IMR-90 (cell line): ENCODE measurements around the gene SIK1. TPM values are rescaled to one million over a fixed set of nuclear protein-coding genes. Genes with fewer than 3 reads are reported as not detected.

Experiments used
- ATAC-seq: fragments of 200-7000 bp; cut with Tn5 transposase; 2 replicates; pipeline ENCODE4 v1.9.1; 2020; ENCODE audit warnings: low read depth, mild to moderate bottlenecking, moderate library complexity
- BruUV-seq: library from RNA; stranded (reverse); fragments of 400-500 nt; replicated peaks from 2 replicates; lab custom pipeline; 2021; lab: Mats Ljungman, UMichigan
- CTCF ChIA-PET: fragments of 300-600 bp; formaldehyde crosslinking; extraction: SDS; loops from one replicate; lab custom pipeline; 2021; ENCODE audit warnings: antibody characterized with exemption; lab: Yijun Ruan, JAX
- POLR2A ChIA-PET: fragments of 300-600 bp; sonication (Branson Sonifier 250); formaldehyde crosslinking; loops from one replicate; lab custom pipeline; 2022; ENCODE audit warnings: antibody characterized with exemption; ENCODE audit not compliant: unreplicated experiment; lab: Charles Lee
- DNase-seq: peaks from one replicate; pipeline ENCODE4 v3.0.0; 2013
- H2AFZ ChIP-seq: replicated peaks from 2 replicates; pipeline ENCODE3; 2013; ENCODE audit warnings: low read length, mild to moderate bottlenecking; ENCODE audit not compliant: poor library complexity
- H2AK5ac ChIP-seq: 2 replicates; pipeline ENCODE4 v1.6.1; 2013; ENCODE audit warnings: low read depth, low read length, inconsistent platforms
- H2AK9ac ChIP-seq: replicated peaks from 2 replicates; pipeline ENCODE3; 2013; ENCODE audit warnings: mild to moderate bottlenecking, low read depth, low read length, moderate library complexity; ENCODE audit not compliant: poor library complexity
- H2BK120ac ChIP-seq: 2 replicates; pipeline ENCODE4 v1.6.1; 2013; ENCODE audit warnings: low read depth, low read length, inconsistent platforms
- H2BK15ac ChIP-seq: 3 replicates; pipeline ENCODE4 v1.6.1; 2013; ENCODE audit warnings: low read depth, low read length, inconsistent platforms
- H2BK20ac ChIP-seq: 2 replicates; pipeline ENCODE4 v1.6.1; 2013; ENCODE audit warnings: low read depth, mild to moderate bottlenecking, inconsistent platforms, low read length, moderate library complexity
- H2BK5ac ChIP-seq: 2 replicates; pipeline ENCODE4 v1.6.1; 2013; ENCODE audit warnings: mild to moderate bottlenecking, low read depth, low read length, inconsistent platforms; ENCODE audit not compliant: poor library complexity, severe bottlenecking
- H3K14ac ChIP-seq: replicated peaks from 2 replicates; pipeline ENCODE4 v1.6.1; 2013; ENCODE audit warnings: low read depth, low read length, inconsistent platforms
- H3K18ac ChIP-seq: 2 replicates; pipeline ENCODE4 v1.6.1; 2013; ENCODE audit warnings: low read depth, low read length, control low read depth
- H3K23ac ChIP-seq: 2 replicates; pipeline ENCODE4 v1.6.1; 2013; ENCODE audit warnings: low read depth, low read length, inconsistent platforms
- H3K27ac ChIP-seq: 2 replicates; pipeline ENCODE4 v1.5.1; 2013; ENCODE audit warnings: mild to moderate bottlenecking, control low read depth, low read length; ENCODE audit not compliant: insufficient read depth
- H3K27me3 ChIP-seq: 2 replicates; pipeline ENCODE4 v1.6.1; 2013; ENCODE audit warnings: low read length; ENCODE audit not compliant: control insufficient read depth, insufficient read depth
- H3K36me3 ChIP-seq: 2 replicates; pipeline ENCODE4 v1.6.1; 2013; ENCODE audit warnings: low read length, mixed read lengths; ENCODE audit not compliant: control insufficient read depth, insufficient read depth
- H3K4ac ChIP-seq: 2 replicates; pipeline ENCODE4 v1.6.1; 2013; ENCODE audit warnings: low read depth, low read length, inconsistent platforms
- H3K4me1 ChIP-seq: 2 replicates; pipeline ENCODE4 v1.6.1; 2013; ENCODE audit warnings: low read length, mixed read lengths; ENCODE audit not compliant: control insufficient read depth, insufficient read depth
- H3K4me2 ChIP-seq: 2 replicates; pipeline ENCODE4 v1.6.1; 2013; ENCODE audit warnings: low read depth, mild to moderate bottlenecking, control low read depth, low read length, moderate library complexity
- H3K4me3 ChIP-seq: 2 replicates; pipeline ENCODE4 v1.5.1; 2013; ENCODE audit warnings: low read depth, mild to moderate bottlenecking, control low read depth, low read length, moderate library complexity; ENCODE audit not compliant: insufficient read depth
- H3K56ac ChIP-seq: 2 replicates; pipeline ENCODE4 v1.6.1; 2013; ENCODE audit warnings: low read length, inconsistent platforms; ENCODE audit not compliant: insufficient read depth; ENCODE audit errors: extremely low read depth
- H3K79me1 ChIP-seq, 2 experiments: 2 replicates each; pipeline ENCODE4 v1.6.1; 2013; ENCODE audit warnings: low read length in 2 of 2, inconsistent platforms in 1 of 2, low read depth in 1 of 2
- H3K9ac ChIP-seq: 2 replicates; pipeline ENCODE4 v1.6.1; 2013; ENCODE audit warnings: low read depth, low read length, control low read depth
- H3K9me1 ChIP-seq: 2 replicates; pipeline ENCODE4 v1.6.1; 2013; ENCODE audit warnings: low read length, inconsistent platforms; ENCODE audit not compliant: insufficient read depth
- H3K9me3 ChIP-seq: 2 replicates; pipeline ENCODE4 v1.6.1; 2013; ENCODE audit warnings: low read length; ENCODE audit not compliant: control insufficient read depth, insufficient read depth
- H4K20me1 ChIP-seq: 2 replicates; pipeline ENCODE4 v1.6.1; 2013; ENCODE audit warnings: low read length, inconsistent platforms; ENCODE audit not compliant: insufficient read depth
- H4K5ac ChIP-seq: 2 replicates; pipeline ENCODE4 v1.6.1; 2013; ENCODE audit warnings: mild to moderate bottlenecking, low read depth, low read length, control low read depth
- H4K8ac ChIP-seq, 2 experiments: 2 replicates each; pipeline ENCODE4 v1.6.1; 2013; ENCODE audit warnings: low read depth in 2 of 2, low read length in 2 of 2, control low read depth in 1 of 2, inconsistent platforms in 1 of 2
- H4K91ac ChIP-seq: 2 replicates; pipeline ENCODE4 v1.6.1; 2013; ENCODE audit warnings: low read depth, low read length, inconsistent platforms; ENCODE audit not compliant: insufficient read depth
- BHLHE40 ChIP-seq: fragments of 150-350 bp; IDR thresholded peaks from 2 replicates; pipeline ENCODE4 v1.6.1; 2016; ENCODE audit warnings: mild to moderate bottlenecking, low read depth, low read length
- CEBPB ChIP-seq: IDR thresholded peaks from 2 replicates; pipeline ENCODE4 v1.6.1; 2012; ENCODE audit warnings: low read depth, low read length, improper control_type of control experiment
- CHD1 ChIP-seq: IDR thresholded peaks from 2 replicates; pipeline ENCODE4 v1.6.1; 2012; ENCODE audit warnings: low read depth, low read length, improper control_type of control experiment
- FOS ChIP-seq: fragments of 150-350 bp; IDR thresholded peaks from 2 replicates; pipeline ENCODE4 v1.6.1; 2016; ENCODE audit warnings: low read depth, low read length
- MAFK ChIP-seq: IDR thresholded peaks from 2 replicates; pipeline ENCODE4 v1.6.1; 2012; ENCODE audit warnings: low read depth, low read length, improper control_type of control experiment
- MAZ ChIP-seq: IDR thresholded peaks from 2 replicates; pipeline ENCODE4 v1.6.1; 2012; ENCODE audit warnings: low read depth, mild to moderate bottlenecking, low read length, improper control_type of control experiment, moderate library complexity, borderline replicate concordance
- MXI1 ChIP-seq: IDR thresholded peaks from 2 replicates; pipeline ENCODE4 v1.6.1; 2012; ENCODE audit warnings: low read depth, mild to moderate bottlenecking, low read length, moderate library complexity, borderline replicate concordance
- NFE2L2 ChIP-seq: fragments of 150-350 bp; IDR thresholded peaks from 2 replicates; pipeline ENCODE4 v1.6.1; 2016; ENCODE audit warnings: low read depth, mild to moderate bottlenecking, low read length
- POLR2A ChIP-seq: IDR thresholded peaks from 2 replicates; pipeline ENCODE4 v1.6.1; 2012; ENCODE audit warnings: mild to moderate bottlenecking, low read depth, low read length
- RAD21 ChIP-seq: IDR thresholded peaks from 2 replicates; pipeline ENCODE4 v1.6.1; 2012; ENCODE audit warnings: low read length, improper control_type of control experiment
- RCOR1 ChIP-seq: IDR thresholded peaks from 2 replicates; pipeline ENCODE4 v1.6.1; 2012; ENCODE audit warnings: mild to moderate bottlenecking, low read length, improper control_type of control experiment; ENCODE audit not compliant: insufficient replicate concordance
- RFX5 ChIP-seq: IDR thresholded peaks from 2 replicates; pipeline ENCODE4 v1.8.0; 2012; ENCODE audit warnings: low read depth, mild to moderate bottlenecking, low read length, moderate library complexity
- SMC3 ChIP-seq: fragments of 150-350 bp; IDR thresholded peaks from 2 replicates; pipeline ENCODE4 v1.6.1; 2016; ENCODE audit warnings: low read depth, mild to moderate bottlenecking, antibody characterized with exemption, low read length, moderate library complexity
- WGBS, 2 experiments: methylation state at CpG; one replicate each; pipeline versions ENCODE4 v1.1.5 to v1.1.7; 2013; ENCODE audit warnings: missing lambda C conversion rate in 2 of 2; ENCODE audit not compliant: insufficient read length in 1 of 2; ENCODE audit errors: extremely low coverage in 2 of 2; 5-methylcytosine and 5-hydroxymethylcytosine counted together
- dilution Hi-C: fragments of 300-500 bp; cut with HindIII; formaldehyde crosslinking; loops from one replicate; pipeline ENCODE4 v1.14.3; 2018; ENCODE audit warnings: low sequenced_read_pairs; ENCODE audit not compliant: unreplicated experiment
- in situ Hi-C: fragments of 300-500 bp; cut with MboI; formaldehyde crosslinking; loops from 3 replicates; pipeline ENCODE4 v1.14.3; 2019; ENCODE audit warnings: low sequenced_read_pairs, inconsistent platforms, mixed read lengths
- intact Hi-C: fragments of 100-400 bp; cut with micrococcal nuclease; formaldehyde crosslinking; loops from 2 replicates; pipeline ENCODE4 v1.10.0; 2022
- polyA plus RNA-seq, 3 experiments: library from polyadenylated mRNA; depleted of rRNA; stranded (reverse); fragments of >200 nt; gene quantifications; 2 replicates each; pipeline ENCODE4 v1.2.3, GENCODE V29; 2012; ENCODE audit warnings: low replicate concordance in 1 of 3
- total RNA-seq: library from RNA; depleted of rRNA; stranded (reverse); fragments of >200 nt; gene quantifications from 2 replicates; pipeline ENCODE4 v1.2.3, GENCODE V29; 2012
- TF ChIP-seq, protein P1 (sequence below): fragments of 150-350 bp; IDR thresholded peaks from 2 replicates; pipeline ENCODE4 v1.6.1; 2017; ENCODE audit warnings: mild to moderate bottlenecking, antibody characterized with exemption, low read length, low read depth
- TF ChIP-seq, protein P2 (sequence below): conservative IDR thresholded peaks from 2 replicates; pipeline ENCODE4 v1.5.1; 2012; ENCODE audit warnings: mild to moderate bottlenecking, low read depth, low read length, improper control_type of control experiment
- TF ChIP-seq, protein P3 (sequence below): fragments of 150-350 bp; IDR thresholded peaks from 2 replicates; pipeline ENCODE4 v1.6.1; 2016; ENCODE audit warnings: low read depth, mild to moderate bottlenecking, low read length, moderate library complexity, borderline replicate concordance

The SIK1 gene
- total and polyA plus RNA-seq, 2 of the 4 experiments (the other 2 are of a cell fraction), result 0.54 to 1.9 TPM

DNA sequence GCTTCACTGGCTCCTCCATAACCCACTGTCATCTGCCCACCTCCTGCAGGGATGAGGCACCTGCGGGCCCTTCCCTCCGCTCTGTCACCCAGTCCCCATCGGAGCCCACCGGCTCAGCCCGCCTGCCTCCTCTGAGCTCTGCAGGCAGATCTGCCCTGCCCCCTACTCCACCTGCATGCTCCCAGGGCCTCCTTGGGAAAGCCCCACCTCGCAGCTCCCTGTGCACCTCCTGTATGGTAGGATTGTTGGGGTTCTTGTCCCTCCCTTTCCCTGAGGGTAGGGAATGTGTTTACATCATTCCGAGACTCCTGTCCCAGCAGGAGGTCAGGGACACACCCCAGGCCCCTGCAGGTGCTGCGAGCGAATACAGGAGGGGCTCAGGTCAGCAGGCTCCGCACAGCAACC is 50.5 kb downstream of the SIK1 start:
- Histone ChIP-seq H3K18ac (no peak overlapping the region), H4K20me1 (no peaks in the 10 kb centered on the region), H3K4ac (no peak overlapping the region), H3K27me3 (peaks cover 4% of the 10 kb centered on the region; the same call in 1 of the 2 replicates), H4K91ac (no peak overlapping the region), H2AK9ac (no peak overlapping the region), H3K79me1 (no peaks in the 10 kb centered on the region), H3K4me1 (no peaks in the 10 kb centered on the region), H4K8ac (no peak overlapping the region), H3K23ac (no peak overlapping the region), H3K56ac (no peak overlapping the region), H2BK15ac (no peak overlapping the region), H4K5ac (no peak overlapping the region), H3K27ac (no peak overlapping the region), H2BK120ac (no peak overlapping the region), H2BK5ac (no peak overlapping the region), H2AFZ (no peak overlapping the region), H2AK5ac (no peak overlapping the region), H3K4me3 (no peak overlapping the region), H3K9me1 (no peaks in the 10 kb centered on the region), H2BK20ac (no peak overlapping the region), H3K4me2 (no peak overlapping the region), H3K36me3 (no peaks in the 10 kb centered on the region), H3K9ac (no peak overlapping the region), H3K9me3 (no peaks in the 10 kb centered on the region), H3K14ac (no peak overlapping the region)
- intact Hi-C loops, result no loop called here
- POLR2A ChIA-PET, result no interaction called here
- no peak for TF ChIP-seq RFX5
- TF ChIP-seq POLR2A, result no peak
- TF ChIP-seq, protein P1, sequence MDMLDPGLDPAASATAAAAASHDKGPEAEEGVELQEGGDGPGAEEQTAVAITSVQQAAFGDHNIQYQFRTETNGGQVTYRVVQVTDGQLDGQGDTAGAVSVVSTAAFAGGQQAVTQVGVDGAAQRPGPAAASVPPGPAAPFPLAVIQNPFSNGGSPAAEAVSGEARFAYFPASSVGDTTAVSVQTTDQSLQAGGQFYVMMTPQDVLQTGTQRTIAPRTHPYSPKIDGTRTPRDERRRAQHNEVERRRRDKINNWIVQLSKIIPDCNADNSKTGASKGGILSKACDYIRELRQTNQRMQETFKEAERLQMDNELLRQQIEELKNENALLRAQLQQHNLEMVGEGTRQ, result no peak
- no peak for TF ChIP-seq RAD21
- TF ChIP-seq MXI1, result no peak
- no peak for TF ChIP-seq CHD1
- no peak for TF ChIP-seq RCOR1
- TF ChIP-seq, protein P2, sequence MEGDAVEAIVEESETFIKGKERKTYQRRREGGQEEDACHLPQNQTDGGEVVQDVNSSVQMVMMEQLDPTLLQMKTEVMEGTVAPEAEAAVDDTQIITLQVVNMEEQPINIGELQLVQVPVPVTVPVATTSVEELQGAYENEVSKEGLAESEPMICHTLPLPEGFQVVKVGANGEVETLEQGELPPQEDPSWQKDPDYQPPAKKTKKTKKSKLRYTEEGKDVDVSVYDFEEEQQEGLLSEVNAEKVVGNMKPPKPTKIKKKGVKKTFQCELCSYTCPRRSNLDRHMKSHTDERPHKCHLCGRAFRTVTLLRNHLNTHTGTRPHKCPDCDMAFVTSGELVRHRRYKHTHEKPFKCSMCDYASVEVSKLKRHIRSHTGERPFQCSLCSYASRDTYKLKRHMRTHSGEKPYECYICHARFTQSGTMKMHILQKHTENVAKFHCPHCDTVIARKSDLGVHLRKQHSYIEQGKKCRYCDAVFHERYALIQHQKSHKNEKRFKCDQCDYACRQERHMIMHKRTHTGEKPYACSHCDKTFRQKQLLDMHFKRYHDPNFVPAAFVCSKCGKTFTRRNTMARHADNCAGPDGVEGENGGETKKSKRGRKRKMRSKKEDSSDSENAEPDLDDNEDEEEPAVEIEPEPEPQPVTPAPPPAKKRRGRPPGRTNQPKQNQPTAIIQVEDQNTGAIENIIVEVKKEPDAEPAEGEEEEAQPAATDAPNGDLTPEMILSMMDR, result no peak
- TF ChIP-seq CEBPB, result no peak
- TF ChIP-seq, protein P3, sequence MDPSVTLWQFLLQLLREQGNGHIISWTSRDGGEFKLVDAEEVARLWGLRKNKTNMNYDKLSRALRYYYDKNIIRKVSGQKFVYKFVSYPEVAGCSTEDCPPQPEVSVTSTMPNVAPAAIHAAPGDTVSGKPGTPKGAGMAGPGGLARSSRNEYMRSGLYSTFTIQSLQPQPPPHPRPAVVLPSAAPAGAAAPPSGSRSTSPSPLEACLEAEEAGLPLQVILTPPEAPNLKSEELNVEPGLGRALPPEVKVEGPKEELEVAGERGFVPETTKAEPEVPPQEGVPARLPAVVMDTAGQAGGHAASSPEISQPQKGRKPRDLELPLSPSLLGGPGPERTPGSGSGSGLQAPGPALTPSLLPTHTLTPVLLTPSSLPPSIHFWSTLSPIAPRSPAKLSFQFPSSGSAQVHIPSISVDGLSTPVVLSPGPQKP, result no peak
- no peak for TF ChIP-seq NFE2L2
- no peak for TF ChIP-seq FOS
- no peak for TF ChIP-seq MAZ
- TF ChIP-seq SMC3, result no peak
- no peak for TF ChIP-seq BHLHE40
- TF ChIP-seq MAFK, result no peak
- DNase-seq, result no peak
- in situ Hi-C loops, result no loop called here
- CTCF ChIA-PET, result no interaction called here
- ATAC-seq, result no peak
- BruUV-seq, result no TSS peak
- WGBS, 2 experiments, result 0% methylated on average over 1 of the region's 10 CpGs; no CpG with 5 or more reads in 1 of the 2 experiments
- dilution Hi-C loops, result no loop called here
